ENCODE results near the gene GPC5. TPM values are rescaled to one million over a fixed set of nuclear protein-coding genes. Genes with fewer than 3 reads are reported as not detected.

GPC5 gene
- total RNA-seq, 1 donor: not detected

GRCh38 chr13:91355099-91355825 lies 43.2 kb upstream of the GPC5 start:
- no peak for TF ChIP-seq CTCF (IDR thresholded peaks at IDR 0.05; ENCODE audit: insufficient read depth, low read depth, low read length)
- DNase-seq (ENCODE audit: low read depth): no peak
- no peak overlapping the region for H3K4me3 ChIP-seq (ENCODE audit: low read depth, low read length)

- DNase-seq (ENCODE audit: low read depth): no peak
- no peak overlapping the region for H3K4me3 ChIP-seq (ENCODE audit: low read depth, low read length)
- no peak for TF ChIP-seq CTCF (IDR thresholded peaks at IDR 0.05; ENCODE audit: insufficient read depth, low read depth, low read length)
Measured at GRCh38 chr13:91355826-91356710, 42.4 kb upstream of the GPC5 start.

- TF ChIP-seq CTCF (IDR thresholded peaks at IDR 0.05; ENCODE audit: insufficient read depth, low read depth, low read length): no peak
- H3K4me3 ChIP-seq (ENCODE audit: low read depth, low read length): no peak overlapping the region
Measured at GRCh38 chr13:91356919-91357612, 41.4 kb upstream of the GPC5 start.

GRCh38 chr13:91357613-91358386 lies 40.6 kb upstream of the GPC5 start:
- DNase-seq (ENCODE audit: low read depth): no peak
- no peak overlapping the region for H3K4me3 ChIP-seq (ENCODE audit: low read depth, low read length)
- TF ChIP-seq CTCF (IDR thresholded peaks at IDR 0.05; ENCODE audit: insufficient read depth, low read depth, low read length): no peak

More at GRCh38 chr13:91356919-91357612, 41.4 kb upstream of the GPC5 start:
- DNase-seq (ENCODE audit: low read depth): no peak

GRCh38 chr13:91358387-91358782 lies 40.0 kb upstream of the GPC5 start:
- TF ChIP-seq CTCF (IDR thresholded peaks at IDR 0.05; ENCODE audit: insufficient read depth, low read depth, low read length): no peak
- no peak overlapping the region for H3K4me3 ChIP-seq (ENCODE audit: low read depth, low read length)
- DNase-seq (ENCODE audit: low read depth): no peak

GRCh38 chr13:91359111-91359510 lies 39.3 kb upstream of the GPC5 start:
- DNase-seq (ENCODE audit: low read depth): no peak
- no peak for TF ChIP-seq CTCF (IDR thresholded peaks at IDR 0.05; ENCODE audit: insufficient read depth, low read depth, low read length)
- no peak overlapping the region for H3K4me3 ChIP-seq (ENCODE audit: low read depth, low read length)
